IPS-11a (cell line): ENCODE data around the gene GRM2.

Experiments used
- H3K4me3 ChIP-seq: one replicate; pipeline ENCODE4 v1.5.1; 2013; ENCODE audit warnings: low read depth, low read length, control low read depth

Gene GRM2

DNA sequence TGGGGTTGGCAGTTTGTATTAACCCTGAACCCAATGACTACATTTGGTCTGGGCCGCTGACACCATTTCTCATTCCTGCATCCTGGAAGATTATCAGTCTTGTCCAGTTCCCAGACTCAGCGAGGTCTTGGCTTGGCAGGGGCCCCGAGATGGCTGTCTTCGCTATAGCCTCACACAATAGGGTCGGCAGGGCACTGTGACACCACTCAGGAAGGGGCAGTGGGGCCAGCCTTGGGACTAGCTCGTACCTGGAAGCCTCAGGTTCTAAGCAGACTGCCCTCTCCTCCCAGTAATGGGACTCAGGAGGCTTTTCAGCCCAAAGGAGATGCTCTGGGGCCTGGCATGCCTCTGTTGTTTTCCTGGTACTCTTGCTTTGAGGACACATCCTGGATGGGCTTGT, 26.7 kb upstream of the GRM2 start:
- H3K4me3 ChIP-seq = no peak overlapping the region

GRCh38 chr3:51680663-51681230, 26.1 kb upstream of the GRM2 start:
- no peak overlapping the region for H3K4me3 ChIP-seq

DNA sequence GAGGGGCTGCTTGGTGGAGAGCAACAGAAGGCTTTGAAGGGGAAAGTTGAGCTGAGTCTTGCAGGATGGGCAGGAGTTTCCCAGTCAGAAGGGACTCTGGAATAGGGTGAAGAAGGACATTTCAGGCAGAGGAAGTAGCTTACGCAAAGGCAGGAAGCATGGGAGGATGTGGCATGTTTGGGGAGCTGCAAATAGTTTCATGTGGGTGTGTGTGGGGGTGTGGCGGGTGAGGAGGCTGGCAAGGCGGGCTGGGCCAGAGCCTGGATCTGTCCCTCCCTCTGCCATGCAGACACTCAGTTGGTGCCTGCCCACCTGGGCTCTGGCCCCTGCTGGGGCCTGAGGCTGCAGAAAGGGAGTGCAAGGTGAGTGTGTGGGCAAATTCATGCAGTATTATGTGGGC, 25.4 kb upstream of the GRM2 start:
- no peak overlapping the region for H3K4me3 ChIP-seq

GRCh38 chr3:51682079-51682478, 24.8 kb upstream of the GRM2 start:
- no peak overlapping the region for H3K4me3 ChIP-seq

DNA sequence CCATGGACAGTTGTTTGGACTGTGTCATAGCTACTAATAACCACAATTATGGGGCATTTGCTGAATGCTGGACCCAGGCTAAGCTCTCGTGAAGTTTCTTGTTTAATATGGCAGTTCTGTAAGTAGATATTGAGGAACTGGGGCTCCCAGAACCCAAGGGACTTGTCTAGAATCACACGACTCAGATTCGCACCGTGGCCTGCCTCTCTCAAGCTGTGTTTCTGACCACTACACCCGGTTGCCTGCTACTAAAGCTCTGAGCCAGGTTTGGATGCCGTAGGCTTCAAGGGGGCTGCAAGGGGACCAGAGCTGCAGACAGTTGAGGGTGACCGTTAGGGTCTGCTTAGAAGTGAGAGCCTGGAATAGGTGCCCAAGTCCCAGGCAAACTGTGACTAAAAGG, 24.3 kb upstream of the GRM2 start:
- no peak overlapping the region for H3K4me3 ChIP-seq

GRCh38 chr3:51683566-51683965, 23.3 kb upstream of the GRM2 start:
- no peak overlapping the region for H3K4me3 ChIP-seq

GRCh38 chr3:51684971-51685751, 21.7 kb upstream of the GRM2 start:
- no peak overlapping the region for H3K4me3 ChIP-seq

DNA sequence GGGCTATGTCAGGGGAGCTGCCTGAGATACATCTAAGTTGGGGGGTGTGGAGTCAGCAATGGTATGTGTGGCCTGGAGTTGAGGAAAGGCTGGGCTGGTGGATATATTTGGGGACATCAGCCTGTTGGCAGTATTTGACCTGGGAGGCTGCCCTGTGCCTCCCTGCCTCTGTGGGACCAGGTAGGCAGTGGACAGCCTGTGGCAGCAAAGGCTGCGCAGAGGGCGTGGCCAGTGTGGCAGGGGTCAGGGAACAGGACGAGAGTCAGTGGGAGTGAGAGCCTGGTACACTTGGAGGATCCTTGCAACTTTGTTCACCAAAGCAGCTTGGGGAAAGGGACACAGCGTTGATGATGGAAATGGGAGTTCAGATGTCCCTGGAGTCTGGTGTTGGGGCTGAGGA, 20.8 kb upstream of the GRM2 start:
- H3K4me3 ChIP-seq = no peak overlapping the region

DNA sequence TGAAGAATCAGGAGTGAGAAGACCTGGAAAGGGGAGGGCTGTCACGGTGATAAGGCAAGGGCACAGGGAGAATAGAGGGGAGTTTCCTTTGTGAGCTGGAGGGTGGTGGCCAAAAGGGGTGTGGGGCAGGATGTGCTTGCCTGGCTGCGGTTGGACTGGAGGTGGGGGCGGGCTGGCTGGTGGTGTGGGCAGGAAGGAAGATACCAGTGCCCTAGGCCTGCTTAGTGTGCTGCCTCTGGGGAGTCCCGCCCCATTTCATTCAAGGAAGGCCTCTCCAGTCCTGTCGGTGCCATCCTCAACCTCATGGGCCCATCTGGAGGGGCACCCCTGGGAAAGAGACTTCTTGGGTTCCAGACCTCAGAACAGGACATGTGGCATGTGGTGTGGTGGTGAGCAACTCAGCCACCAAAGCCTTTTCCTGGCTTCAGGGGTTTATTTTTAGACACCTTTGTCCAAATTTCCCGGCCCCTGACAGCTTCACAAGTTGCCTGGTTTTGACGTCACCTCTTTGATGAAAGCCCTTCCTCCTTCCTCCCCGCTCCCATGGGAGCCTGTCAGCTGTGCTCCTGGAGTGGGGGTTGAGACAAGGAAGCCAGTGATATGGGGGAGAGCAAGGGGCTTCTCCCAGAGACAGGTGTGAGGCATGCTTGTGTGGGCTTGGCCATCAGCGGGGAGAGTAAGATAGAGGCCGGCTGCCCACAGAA, 20.2 kb upstream of the GRM2 start:
- no peak overlapping the region for H3K4me3 ChIP-seq

DNA sequence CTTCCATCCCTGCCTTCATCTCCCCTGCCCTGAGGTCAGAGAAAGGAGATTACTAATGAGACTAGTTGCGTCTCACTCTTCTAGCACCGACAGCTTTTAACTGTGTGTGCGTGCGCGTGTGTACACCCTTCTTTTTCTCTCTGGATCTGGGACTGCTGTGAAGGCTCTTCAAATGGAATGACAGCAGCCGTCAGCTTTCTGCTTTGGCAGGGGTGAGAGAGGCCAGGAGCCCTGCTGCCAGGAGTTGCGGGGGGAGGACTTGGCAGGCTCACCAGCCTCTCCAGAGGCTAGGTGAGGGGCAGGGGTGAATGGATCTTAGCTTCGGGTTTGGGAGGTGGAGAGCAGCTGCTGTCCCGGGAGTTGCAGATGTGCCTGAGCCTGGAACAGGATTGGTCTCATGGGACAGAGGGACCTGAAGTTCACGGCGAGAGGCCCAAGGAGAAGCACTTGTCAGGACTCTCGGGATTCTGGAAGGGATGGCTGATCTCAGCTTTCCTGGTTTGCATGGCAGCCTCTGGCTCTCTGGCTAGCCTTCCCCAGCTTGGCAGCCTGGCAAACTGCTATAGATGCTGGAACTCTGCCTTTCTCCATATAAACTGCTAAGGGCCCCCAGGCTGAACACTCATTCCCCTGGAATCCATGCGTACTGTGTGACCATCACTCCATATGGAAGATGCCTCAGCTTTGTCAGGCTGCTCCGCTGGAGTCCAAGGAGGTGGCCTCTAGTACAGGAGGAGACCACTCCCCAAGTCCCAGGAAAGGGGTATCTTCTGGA, 19.2 kb upstream of the GRM2 start:
- H3K4me3 ChIP-seq = no peak overlapping the region

- no peak overlapping the region for H3K4me3 ChIP-seq
Measured at GRCh38 chr3:51688206-51688600, 18.7 kb upstream of the GRM2 start.

GRCh38 chr3:51691021-51691420, 15.8 kb upstream of the GRM2 start:
- H3K4me3 ChIP-seq = no peak overlapping the region

GRCh38 chr3:51691949-51692348, 14.9 kb upstream of the GRM2 start:
- no peak overlapping the region for H3K4me3 ChIP-seq

DNA sequence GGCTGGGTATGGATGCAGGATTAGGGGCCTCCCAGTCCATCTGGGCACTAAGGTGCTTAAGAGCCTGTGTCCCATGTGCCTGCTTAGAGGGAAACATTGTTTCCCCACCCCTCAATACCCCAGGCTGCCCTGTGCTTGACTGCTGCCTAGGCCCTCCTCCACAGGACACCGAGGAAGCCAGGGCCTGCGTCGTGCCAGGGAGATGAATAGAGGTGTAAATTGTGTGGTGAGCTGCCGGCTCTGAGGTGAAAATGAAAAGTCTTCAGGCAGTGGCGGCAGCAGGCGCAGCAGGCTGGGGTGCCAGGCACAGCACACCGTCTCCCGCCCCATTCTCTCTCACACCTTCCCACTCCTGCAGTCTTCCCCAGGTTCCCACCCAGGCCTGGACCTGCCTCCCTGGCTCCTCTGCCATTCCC, 13.9 kb upstream of the GRM2 start:
- H3K4me3 ChIP-seq = no peak overlapping the region

- H3K4me3 ChIP-seq = no peak overlapping the region
Measured at GRCh38 chr3:51696954-51697353, 9.9 kb upstream of the GRM2 start.

GRCh38 chr3:51698209-51698608, 8.7 kb upstream of the GRM2 start:
- no peak overlapping the region for H3K4me3 ChIP-seq

DNA sequence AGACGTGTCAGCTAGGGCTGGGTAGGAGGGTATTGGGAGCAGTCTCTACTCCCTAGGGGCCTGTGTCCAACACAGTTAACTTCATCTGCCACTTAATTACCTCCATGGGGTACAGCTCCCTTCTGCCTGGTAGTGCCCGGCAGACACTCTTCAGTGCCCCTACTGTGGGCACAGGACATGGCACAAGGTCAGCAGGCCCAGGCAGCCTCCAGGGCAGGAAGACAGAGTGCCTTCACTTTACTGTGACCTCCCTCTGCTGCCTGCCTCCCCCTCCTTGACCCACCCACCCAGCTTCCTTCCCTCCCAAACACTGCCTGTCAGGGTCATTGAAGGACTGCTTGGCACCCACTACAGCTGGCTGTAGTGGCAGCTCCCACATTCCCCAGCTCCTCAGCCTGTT, 6.5 kb upstream of the GRM2 start:
- no peak overlapping the region for H3K4me3 ChIP-seq

DNA sequence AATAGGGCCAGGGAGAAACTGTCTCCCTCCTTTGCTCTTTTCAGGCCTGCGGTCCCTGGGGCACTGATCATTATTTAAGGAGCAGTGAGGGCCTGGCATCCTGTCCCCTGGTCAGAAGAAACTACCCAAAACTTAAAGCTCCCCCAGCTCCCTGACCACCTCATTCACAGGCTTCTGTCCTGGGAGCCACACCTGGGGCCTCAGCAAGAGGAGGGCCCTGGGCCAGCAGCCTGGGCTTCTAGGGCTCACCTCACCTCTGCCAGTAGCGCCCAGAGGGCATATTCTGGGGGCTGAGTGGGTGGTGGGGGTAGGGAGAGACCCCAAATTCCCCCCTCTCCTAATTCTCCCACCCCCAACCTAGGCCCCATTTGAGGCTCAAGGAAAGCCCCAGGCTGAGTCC, 4.7 kb upstream of the GRM2 start:
- H3K4me3 ChIP-seq = no peak overlapping the region

DNA sequence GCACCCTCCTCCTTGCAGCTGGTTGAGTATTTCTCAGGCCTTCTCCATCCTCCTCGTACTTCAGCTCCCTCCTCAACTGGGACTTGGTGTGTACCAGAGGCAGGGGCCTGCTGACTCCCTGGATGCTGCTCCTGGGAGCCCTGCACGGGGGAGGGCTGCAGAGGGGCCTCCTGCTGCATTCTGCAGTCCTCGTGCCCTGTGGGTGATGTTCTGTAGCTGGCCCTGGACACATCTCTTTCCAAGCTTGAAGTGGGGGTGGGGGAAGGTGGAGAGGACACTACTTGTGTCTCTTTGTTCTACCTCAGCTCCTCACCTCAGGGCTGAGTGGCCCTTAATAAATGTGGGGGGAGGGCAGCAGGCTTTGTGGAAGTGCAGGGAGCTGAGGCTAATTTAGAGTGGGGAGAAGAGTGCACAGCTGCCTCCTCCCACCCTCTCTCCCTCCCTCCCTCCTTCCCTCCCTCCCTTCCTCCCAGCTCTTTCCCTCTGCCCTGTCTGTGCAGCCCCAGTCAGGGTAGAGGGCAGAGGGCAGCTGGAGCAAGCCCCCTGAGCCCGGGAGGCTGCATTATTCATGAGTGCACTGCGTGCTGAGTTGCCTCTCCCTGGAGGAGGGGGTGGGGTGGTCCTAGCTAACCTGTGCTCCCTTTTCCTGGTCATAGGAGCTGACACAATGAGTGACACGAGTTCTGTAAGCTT, 3.7 kb upstream of the GRM2 start:
- no peak overlapping the region for H3K4me3 ChIP-seq

- H3K4me3 ChIP-seq = no peak overlapping the region
Measured at GRCh38 chr3:51703761-51704510, 2.9 kb upstream of the GRM2 start.
